D341Med (cell line): ENCODE measurements around the gene RGP1.

Source experiments
- DNase-seq: peaks from one replicate; pipeline ENCODE4 v3.0.0; 2012; ENCODE audit warnings: low spot score

Gene RGP1

GRCh38 chr9:35723426-35723825, 25.7 kb upstream of the RGP1 start:
- DNase-seq = no peak

GRCh38 chr9:35723908-35724307, 25.2 kb upstream of the RGP1 start:
- no peak for DNase-seq

- no peak for DNase-seq
Observed at GRCh38 chr9:35725362-35725761, 23.7 kb upstream of the RGP1 start.

GRCh38 chr9:35726931-35727330, 22.2 kb upstream of the RGP1 start:
- DNase-seq = peak; percentile 51

- no peak for DNase-seq
Observed at GRCh38 chr9:35727676-35728040, 21.4 kb upstream of the RGP1 start.

GRCh38 chr9:35728041-35728971, 20.8 kb upstream of the RGP1 start:
- DNase-seq = no peak

GRCh38 chr9:35729101-35729500, 20.0 kb upstream of the RGP1 start:
- DNase-seq = no peak

- DNase-seq = peak; percentile 78
Observed at GRCh38 chr9:35729700-35730485, 19.2 kb upstream of the RGP1 start.

GRCh38 chr9:35730486-35730854, 18.6 kb upstream of the RGP1 start:
- DNase-seq = no peak

- no peak for DNase-seq
Observed at GRCh38 chr9:35731415-35732184, 17.5 kb upstream of the RGP1 start.

- DNase-seq = peak; percentile 96
Observed at GRCh38 chr9:35732185-35732799, 16.8 kb upstream of the RGP1 start, which contains the start of the genes CREB3 and TLN1. Gene CREB3 (plus strand): TSS chr9:35732666. CDS start chr9:35732773, 107 bp downstream. Gene TLN1 (minus strand): TSS chr9:35732195. CDS start chr9:35725694, 6,501 bp downstream.

- no peak for DNase-seq
Observed at GRCh38 chr9:35732800-35733541, 16.1 kb upstream of the RGP1 start.

- no peak for DNase-seq
Observed at GRCh38 chr9:35734096-35734495, 15.0 kb upstream of the RGP1 start.

GRCh38 chr9:35736201-35736633, 12.9 kb upstream of the RGP1 start:
- peak; percentile 80 for DNase-seq

- DNase-seq = no peak
Observed at GRCh38 chr9:35737143-35737542, 11.9 kb upstream of the RGP1 start.

- DNase-seq = no peak
Observed at GRCh38 chr9:35738186-35738585, 10.9 kb upstream of the RGP1 start.

- DNase-seq = no peak
Observed at GRCh38 chr9:35738924-35739323, 10.2 kb upstream of the RGP1 start.

- no peak for DNase-seq
Observed at GRCh38 chr9:35740243-35740642, 8.8 kb upstream of the RGP1 start.

GRCh38 chr9:35741740-35742139, 7.3 kb upstream of the RGP1 start:
- no peak for DNase-seq

GRCh38 chr9:35743452-35743851, 5.6 kb upstream of the RGP1 start:
- no peak for DNase-seq
